ENCODE data around the gene MORN1. TPM values are rescaled to one million over a fixed set of nuclear protein-coding genes. Genes with fewer than 3 reads are reported as not detected.

MORN1 gene
- total RNA-seq, 1 donor from 2014 or later: 11.8 TPM

GRCh38 chr1:2354511-2355372 lies 36.6 kb downstream of the MORN1 start:
- Histone ChIP-seq H3K36me3 (no peaks in the 10 kb centered on the region), H3K4me3 (no peak overlapping the region), H3K9me3 (no peaks in the 10 kb centered on the region), H3K4me1 (no peaks in the 10 kb centered on the region), H3K27me3 (no peaks in the 10 kb centered on the region), H3K27ac (no peak overlapping the region)
- intact Hi-C loops (cut with DNase I): no loop called here
- DNase-seq (ENCODE audit: extremely low spot score in 2 of 2): no peak
- TF ChIP-seq CTCF (IDR thresholded peaks at IDR 0.05) (no peak), POLR2A (IDR thresholded peaks at IDR 0.05) (no peak), POLR2AphosphoS5 (IDR thresholded peaks at IDR 0.05; ENCODE audit: insufficient read depth in 1 of 2, low read depth in 1 of 2) (no peak)

GRCh38 chr1:2353551-2354438 lies 37.6 kb downstream of the MORN1 start:
- Histone ChIP-seq H3K4me3 (no peak overlapping the region), H3K27ac (no peak overlapping the region), H3K27me3 (no peaks in the 10 kb centered on the region), H3K4me1 (no peaks in the 10 kb centered on the region), H3K9me3 (no peaks in the 10 kb centered on the region), H3K36me3 (no peaks in the 10 kb centered on the region)
- no peak for TF ChIP-seq CTCF (IDR thresholded peaks at IDR 0.05)
- intact Hi-C loops (cut with DNase I): no loop called here
- DNase-seq (ENCODE audit: extremely low spot score in 2 of 2): no peak

- no peak for TF ChIP-seq POLR2AphosphoS5 (IDR thresholded peaks at IDR 0.05; ENCODE audit: insufficient read depth in 1 of 2, low read depth in 1 of 2)
- TF ChIP-seq CTCF (IDR thresholded peaks at IDR 0.05): no peak
- TF ChIP-seq POLR2A (IDR thresholded peaks at IDR 0.05): no peak
- no peaks in the 10 kb centered on the region for H3K9me3 ChIP-seq
- H3K27ac ChIP-seq: no peak overlapping the region
- no peaks in the 10 kb centered on the region for H3K36me3 ChIP-seq
- H3K27me3 ChIP-seq: no peaks in the 10 kb centered on the region
- H3K4me3 ChIP-seq: no peak overlapping the region
- intact Hi-C loops (cut with DNase I): no loop called here
- no peaks in the 10 kb centered on the region for H3K4me1 ChIP-seq
- DNase-seq (ENCODE audit: extremely low spot score in 2 of 2): no peak
These were observed 38.3 kb downstream of the MORN1 start for GRCh38 chr1:2352897-2353550.

GRCh38 chr1:2352341-2352896 lies 38.9 kb downstream of the MORN1 start:
- H3K36me3 ChIP-seq: no peaks in the 10 kb centered on the region
- no peaks in the 10 kb centered on the region for H3K4me1 ChIP-seq
- TF ChIP-seq CTCF (IDR thresholded peaks at IDR 0.05) (no peak), POLR2AphosphoS5 (IDR thresholded peaks at IDR 0.05; ENCODE audit: insufficient read depth in 1 of 2, low read depth in 1 of 2) (no peak), POLR2A (IDR thresholded peaks at IDR 0.05) (no peak)
- no peaks in the 10 kb centered on the region for H3K27me3 ChIP-seq
- no peak overlapping the region for H3K4me3 ChIP-seq
- no peak for DNase-seq (ENCODE audit: extremely low spot score in 2 of 2)
- H3K27ac ChIP-seq: no peak overlapping the region
- intact Hi-C loops (cut with DNase I): no loop called here
- no peaks in the 10 kb centered on the region for H3K9me3 ChIP-seq
